Activated CD4-positive, alpha-beta T cell treated with anti-CD3 and anti-CD28 coated beads for 48 hours (primary cell): ENCODE results near the gene PSMB2.

ENCODE experiments used
- DNase-seq: peaks from one replicate; pipeline ENCODE4 v3.0.0-alpha.2; 2020

PSMB2 gene

DNA sequence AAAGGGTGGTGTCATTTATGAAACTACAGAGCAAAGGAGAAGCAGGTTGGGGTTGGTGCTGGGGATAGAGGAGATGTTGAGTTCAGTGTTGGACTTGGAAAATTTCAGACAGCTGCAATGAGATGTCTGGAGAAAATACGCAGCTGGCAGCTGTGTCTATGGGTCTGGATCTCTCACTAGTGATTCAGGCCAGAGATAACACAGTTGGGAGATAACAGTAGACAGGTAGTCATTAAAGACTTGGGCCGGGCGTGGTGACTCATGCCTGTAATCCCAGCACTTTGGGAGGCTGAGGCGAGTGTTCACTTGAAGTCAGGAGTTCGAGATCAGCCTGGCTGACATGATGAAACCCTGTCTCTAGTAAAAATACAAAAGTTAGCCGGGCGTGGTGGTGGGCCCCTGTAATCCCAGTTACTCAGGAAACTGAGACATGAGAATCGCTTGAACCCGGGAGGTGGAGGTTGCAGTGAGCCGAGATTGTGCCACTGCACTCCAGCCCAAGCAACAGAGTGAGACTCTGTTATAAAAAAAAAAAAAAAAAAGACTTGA lies 70.7 kb downstream of the PSMB2 start:
- DNase-seq = no peak

DNA sequence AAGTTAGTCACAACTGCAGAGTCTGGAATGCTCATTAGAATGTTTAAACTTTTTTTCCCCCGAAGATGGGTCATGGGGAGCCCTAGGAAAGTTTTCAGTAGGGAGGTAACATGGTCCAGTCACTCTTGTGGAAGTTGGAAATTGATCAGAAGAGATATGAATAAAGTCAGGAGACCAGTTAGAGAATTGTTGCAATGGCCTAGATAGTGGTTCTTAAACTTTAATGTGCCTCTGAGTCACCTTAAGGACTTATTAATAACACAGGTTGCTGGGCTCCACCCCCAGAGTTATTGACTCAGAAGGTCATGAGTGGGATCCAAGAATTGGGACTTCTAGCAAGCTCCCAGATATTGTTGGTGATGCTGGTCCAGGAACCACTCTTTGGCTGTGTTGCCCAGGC lies 71.4 kb downstream of the PSMB2 start:
- DNase-seq = no peak

DNA sequence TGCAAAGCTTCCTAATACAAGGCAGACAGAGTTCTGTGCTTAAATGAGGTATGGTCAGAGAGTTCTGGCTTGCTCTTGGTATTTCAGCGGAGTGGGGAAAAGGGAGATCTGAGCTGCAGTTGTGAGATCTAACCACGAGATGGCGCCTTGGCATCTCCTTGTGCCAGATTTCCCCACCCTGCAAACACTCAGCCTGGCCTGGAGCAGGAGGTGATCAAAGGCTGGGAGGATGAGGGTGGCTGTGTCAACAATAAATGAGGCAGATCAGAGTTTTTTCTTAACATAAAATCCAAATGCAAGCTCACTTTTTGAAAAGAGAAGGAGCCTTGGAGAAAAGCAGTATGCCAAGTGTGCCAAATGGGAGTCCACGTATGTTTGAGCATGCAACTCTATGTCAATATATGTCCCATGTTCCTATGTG lies 72.3 kb downstream of the PSMB2 start:
- DNase-seq = peak; percentile 76

DNA sequence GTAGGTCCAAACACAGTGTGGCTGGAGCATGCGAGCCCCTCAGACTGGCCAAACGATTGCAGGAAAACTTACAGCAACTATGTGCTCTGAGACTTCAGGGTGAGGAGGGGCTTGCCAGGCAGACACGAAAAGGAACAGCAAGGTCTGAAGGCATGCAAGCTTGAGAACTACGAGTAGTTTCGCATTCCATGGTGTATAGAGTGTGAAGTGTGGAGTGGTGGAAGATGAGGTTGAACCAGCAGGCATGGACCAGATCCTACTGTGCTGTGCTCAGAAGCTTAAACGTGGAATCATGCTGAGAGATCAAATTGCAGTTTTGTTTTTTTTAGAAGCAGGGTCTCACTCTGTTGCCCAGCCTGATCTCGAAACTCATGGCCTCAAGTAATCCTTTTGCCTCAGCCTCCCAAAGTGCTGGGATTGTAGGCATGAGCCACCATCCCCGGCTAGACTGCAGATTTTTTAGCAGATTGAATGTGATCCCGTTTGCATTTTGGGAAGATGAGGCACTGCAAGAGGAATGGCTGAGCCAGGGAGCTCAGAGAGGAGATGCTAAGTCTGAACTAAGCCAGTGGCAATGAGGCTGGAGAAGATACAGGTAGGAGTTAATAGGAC lies 73.3 kb downstream of the PSMB2 start:
- no peak for DNase-seq

DNA sequence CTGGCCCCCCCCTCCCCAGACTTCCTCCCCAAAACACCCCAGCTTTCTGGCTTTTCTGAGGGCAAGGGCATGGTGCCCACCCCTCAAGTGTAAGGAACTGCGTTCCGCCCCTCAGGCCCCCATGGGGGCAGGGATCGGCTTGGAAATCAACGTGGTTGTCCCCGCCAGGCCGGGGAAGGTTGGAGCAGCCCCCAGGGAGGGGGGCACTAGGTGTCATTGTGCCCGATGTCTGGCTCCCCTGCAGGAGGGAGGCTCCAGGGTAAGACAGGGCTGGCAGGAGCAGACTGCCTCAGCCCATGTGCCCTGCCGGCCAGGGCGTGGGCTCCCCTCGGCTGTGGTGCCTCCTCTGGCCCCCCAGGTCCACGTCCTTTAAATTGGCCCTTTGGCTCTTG lies 75.6 kb downstream of the PSMB2 start:
- no peak for DNase-seq

DNA sequence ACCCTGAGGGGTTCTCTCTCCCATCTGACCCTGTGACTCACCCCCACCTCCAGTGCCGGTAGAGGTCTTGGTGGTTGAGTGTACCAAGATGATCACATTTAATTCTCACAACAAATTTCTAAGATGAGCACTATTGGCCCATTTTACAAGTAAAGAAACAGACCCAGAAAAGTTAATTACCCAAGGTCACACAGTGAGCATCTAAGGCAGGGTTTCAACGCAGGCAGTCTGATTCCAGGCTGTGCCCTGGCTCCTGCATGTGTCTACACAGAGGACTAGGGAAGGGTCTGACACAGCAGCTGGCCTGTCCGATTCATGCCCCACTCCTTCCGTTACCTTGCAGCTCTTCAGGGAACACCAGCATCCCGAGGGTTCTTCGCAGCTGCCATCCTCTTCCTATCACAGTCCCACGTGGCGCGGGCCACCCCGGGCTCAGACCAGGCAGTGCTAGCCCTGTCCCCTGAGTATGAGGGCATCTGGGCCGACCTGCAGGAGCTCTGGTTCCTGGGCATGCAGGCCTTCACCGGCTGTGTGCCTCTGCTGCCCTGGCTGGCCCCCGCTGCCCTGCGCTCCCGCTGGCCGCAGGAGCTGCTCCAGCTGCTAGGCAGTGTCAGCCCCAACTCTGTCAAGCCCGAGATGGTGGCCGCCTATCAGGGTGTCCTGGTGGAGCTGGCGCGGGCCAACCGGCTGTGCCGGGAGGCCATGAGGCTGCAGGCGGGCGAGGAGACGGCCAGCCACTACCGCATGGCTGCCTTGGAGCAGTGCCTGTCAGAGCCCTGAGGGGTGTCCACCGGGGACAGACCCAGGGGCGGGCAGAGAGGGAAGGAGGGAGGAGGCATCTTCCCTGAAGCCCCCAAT lies 76.2 kb downstream of the PSMB2 start:
- DNase-seq = no peak

DNA sequence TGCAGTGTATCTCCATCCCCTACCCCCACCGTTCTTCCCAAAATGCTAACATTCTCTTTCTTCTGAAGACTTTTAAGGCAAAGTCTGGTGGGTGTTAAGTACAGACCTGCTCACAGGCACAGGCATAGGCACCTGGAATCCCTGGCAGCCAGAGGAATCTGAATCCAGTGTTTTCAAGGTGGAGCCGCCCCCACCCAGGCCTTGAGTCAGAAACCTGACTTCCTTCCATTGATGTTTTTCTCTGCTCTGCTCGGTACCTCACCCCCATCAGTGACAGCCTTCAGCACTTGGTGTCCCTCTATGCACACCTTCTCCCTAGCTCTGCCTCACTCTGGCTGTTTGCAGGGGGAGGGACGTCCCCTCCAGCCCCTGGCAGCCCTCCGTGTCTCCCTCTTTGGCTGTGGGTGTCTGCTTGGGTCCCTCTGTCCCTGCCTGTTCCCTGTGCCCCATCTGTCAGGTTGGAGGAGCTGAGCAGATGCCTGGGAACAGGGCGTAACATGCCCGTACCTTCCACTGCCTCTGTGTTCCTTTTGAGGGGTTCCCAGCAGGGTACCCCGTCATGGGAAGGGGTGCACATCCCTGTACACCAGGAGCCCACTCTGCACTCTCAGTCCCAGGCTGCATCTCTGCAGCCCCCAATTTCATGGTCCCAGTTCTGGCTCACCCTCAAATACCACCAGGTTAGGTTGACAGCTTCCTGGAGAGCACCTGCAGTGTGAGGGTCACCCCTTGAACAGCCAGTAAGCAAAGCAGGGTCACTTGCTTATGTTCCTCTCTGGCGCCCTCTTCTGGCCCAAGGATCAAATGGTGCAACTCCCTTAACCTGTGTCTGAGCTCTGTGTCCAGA lies 77.1 kb downstream of the PSMB2 start:
- peak; percentile 89 for DNase-seq

DNA sequence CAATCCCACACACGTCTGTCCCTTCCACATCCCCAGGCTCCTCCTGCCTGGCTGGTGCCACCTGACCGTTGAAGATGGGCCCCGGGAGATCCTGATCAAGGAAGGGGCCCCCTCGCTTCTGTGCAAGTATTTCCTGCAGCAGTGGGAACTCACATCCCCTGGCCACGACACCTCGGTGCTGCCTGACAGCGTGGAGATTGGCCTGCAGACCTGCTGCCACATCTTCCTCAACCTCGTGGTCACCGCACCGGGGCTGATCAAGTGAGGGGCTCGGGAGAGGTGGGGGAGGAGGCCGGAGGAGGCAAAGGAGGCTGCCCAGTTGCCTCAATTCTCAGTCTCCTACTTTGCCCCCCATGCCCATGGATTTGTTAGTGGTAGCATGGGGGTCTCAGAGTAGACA lies 78.2 kb downstream of the PSMB2 start:
- DNase-seq = no peak

DNA sequence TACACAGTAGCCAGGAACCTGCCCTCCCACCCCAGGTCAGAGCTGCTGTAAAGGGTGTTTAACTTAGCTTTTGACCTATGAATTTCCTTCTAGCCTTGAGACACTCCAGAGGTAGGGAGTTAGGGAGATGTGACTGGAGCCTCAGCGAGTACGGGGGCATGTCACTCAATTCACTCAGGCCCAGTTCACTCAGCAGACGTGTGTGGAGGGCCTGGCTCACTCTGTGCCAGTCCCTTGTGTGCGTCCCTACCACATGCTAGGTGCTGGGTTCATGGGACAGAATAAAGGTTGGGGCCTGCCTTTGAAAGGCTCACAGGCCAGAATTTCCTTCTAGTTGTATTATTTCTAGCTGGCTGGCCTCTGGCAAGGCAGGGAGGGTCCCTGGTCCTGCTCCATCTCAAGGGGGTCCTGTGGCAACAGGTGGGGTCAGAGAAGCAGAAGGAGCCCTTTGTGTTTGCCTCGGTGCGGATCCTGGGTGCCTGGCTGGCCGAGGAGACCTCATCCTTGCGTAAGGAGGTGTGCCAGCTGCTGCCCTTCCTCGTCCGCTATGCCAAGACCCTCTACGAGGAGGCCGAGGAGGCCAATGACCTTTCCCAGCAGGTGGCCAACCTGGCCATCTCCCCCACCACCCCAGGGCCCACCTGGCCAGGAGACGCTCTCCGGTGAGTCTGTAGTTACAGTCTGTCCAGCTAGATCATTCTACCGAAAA lies 79.2 kb downstream of the PSMB2 start:
- no peak for DNase-seq

DNA sequence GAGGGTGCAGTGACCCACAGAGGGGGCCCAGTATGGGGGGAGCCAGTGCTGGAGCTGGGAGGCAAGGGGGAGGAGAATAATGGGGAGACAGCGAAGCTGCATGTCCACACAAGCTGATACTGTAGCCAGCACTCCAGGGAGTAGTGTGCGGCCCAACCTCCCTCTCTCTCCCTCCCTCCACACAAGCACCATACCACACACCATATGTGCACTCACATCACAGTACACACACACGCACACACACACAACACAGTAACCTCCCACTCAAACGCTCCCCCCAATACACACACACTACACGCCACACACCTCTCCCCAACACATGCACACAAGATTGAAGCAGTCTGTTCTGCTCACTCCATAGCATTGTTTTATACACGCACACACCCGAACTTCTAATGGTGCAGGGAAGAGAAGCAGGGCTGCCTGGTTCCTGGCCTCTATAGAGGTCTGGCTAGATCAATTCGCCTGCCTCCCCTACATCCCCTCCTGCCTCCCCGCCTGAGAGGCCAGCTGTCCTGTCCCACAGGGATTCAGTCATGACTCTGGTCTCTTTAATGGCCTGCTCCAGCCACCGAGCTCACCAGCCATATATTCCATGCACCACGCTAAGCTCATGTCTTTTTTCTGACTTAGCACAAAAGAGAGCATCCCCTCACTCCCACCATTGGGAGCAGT lies 79.9 kb downstream of the PSMB2 start:
- DNase-seq = no peak

DNA sequence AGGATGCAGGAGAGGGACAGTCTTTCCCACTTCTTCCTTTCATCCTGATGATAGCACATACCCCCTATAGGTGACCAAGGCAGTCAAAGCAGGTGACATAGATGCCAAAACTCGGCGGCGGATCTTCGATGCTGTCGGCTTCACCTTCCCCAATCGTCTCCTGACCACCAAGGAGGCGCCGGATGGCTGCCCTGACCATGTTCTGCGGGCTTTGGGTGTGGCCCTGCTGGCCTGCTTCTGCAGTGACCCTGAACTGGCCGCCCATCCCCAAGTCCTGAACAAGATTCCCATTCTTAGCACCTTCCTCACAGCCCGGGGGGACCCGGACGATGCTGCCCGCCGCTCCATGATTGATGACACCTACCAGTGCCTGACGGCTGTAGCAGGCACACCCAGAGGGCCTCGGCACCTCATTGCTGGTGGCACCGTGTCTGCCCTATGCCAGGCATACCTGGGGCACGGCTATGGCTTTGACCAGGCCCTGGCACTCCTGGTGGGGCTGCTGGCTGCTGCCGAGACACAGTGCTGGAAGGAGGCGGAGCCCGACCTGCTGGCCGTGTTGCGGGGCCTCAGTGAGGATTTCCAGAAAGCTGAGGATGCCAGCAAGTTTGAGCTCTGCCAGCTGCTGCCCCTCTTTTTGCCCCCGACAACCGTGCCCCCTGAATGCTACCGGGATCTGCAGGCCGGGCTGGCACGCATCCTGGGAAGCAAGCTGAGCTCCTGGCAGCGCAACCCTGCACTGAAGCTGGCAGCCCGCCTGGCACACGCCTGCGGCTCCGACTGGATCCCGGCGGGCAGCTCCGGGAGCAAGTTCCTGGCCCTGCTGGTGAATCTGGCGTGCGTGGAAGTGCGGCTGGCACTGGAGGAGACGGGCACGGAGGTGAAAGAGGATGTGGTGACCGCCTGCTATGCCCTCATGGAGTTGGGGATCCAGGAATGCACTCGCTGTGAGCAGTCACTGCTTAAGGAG lies 80.8 kb downstream of the PSMB2 start:
- no peak for DNase-seq

DNA sequence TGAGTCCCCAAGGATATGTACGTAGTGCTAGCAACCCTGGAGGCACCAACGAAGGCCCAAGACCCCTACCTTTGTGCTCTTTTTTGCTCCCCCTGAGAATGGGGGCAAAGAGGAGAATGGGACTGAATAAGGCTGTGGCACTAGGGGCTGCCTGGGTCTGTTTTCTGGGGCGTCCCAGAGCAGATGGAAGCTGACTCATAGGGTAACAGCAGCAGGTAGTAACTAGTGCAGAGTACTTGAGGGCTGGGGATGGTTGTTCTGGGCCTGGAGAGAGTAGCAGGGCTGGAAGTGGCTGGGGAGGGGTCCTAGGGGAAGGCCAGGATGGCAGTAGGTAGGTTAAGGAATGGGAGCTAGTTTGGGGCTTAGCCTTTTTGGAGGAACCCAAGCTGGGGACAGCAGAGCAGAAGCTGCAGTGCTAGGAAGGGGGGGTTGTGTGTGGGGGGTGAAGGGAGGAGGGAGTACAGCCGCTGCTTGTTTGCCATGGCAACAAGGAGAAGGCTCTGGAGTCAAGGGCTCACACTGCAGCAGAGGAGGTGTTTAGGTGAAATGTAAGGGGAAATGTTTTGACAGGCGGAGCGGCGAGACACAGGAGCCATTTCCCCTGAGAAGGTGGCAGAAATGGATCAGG lies 81.9 kb downstream of the PSMB2 start:
- no peak for DNase-seq

DNA sequence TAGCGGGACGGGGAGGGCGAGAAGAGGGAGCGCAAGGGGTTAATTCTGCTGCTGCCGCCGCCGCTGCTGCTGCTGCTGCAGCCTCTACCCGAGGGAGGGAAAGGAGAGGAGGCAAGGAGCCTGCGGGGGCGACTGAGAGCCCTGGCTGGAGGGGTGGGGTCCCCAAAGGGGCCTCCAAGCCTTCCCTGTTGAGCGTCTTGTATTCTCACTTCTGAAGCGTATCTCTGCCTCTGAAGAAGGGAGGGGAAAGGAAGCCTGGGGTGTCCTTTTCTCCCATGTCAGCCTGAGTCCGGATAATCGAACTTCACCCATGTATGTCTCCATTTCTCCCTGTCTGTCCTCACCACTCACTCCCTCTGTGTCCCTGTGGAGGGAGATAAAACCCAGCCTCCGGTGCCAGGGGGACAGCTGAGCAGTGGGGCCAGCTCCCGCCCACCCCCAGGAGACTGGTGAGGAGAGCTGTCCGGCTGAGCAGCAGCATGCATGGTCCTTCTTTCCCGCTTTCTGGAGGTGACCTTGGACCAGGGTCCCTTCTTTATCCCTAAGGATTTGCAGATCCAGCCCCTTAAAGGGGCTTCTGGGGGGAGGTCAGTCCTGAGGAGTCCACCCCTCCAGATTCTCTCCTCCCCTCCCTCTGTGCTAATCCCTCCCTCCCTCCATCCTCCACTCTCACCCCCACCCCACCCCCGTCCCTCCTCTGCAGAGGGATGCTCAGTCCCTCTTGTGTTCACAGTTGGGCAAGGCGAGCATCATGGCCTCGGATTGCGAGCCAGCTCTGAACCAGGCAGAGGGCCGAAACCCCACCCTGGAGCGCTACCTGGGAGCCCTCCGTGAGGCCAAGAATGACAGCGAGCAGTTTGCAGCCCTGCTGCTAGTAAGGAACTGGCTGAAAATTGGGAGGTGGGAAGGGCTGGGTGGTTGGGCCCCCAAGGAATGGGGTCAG lies 82.7 kb downstream of the PSMB2 start:
- DNase-seq = no peak

DNA sequence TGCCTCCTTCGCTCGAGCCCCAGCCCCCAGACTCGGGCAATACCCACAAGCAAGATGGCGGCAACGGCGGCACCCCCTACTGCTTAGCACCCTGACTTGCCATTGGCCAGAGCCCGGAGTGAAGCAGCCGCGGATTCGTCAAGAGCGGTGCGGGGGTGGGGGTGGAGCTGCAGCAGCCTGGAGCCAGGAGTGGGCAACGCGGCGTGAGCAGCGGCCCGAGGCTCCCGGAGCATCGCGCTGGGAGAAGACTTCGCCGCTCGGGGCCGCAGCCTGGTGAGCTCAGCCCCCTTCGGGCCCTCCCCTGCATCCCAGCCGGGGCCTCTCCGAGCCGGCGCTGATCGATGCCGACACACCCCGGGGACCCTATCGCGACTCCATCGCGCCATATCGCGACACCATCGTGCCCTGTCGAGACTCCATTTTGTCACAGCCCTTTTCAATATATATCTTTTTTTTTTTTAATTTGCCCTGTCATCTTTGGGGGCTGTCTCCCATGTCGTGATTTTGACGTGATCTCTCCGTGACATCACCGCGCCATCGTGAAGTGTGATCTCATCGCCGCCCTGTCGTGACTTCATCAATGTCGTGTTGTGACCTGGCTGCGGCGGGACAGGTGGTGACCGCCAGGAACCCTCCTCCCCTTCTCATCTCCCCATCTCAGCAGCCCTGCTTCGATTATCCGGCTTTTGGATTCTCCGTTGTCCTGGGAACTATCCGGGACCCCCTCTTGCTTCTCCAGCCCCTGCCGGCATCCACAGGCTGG lies 83.5 kb downstream of the PSMB2 start, which contains the start of gene NCDN:
NCDN (plus strand) TSS at position 189 of the 763 bp plus-strand sequence; CDS start at position 581, 392 bp downstream.
- peak; percentile 98 for DNase-seq

DNA sequence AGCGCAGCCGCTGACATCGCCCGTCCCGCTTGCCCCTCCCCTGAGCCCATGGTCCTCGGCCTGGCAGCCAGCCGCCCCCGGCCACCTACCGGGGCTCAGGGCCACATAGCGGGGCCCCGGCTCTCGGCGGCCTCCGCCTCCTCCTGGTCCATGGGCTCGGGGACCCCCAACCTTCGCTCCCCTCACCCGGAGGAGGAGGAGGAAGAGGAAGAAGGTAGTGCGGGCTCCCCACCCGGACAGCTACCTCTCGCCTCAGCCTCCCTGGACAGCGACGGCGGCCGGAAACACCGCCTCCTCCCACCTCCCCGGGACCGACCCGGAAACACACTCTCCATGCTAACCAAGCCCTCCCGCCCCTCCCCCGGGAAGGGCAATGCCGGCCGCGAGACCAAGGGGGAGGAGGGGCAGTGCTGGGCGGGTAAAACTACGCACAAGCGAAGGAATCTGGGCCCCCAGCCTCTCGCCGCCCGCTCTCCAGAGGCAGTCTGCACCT lies 84.2 kb downstream of the PSMB2 start, which contains the start of gene KIAA0319L:
KIAA0319L (minus strand) TSS at position 286 of the 493 bp plus-strand sequence. CDS start 2,912 bp downstream, outside the sequence.
- DNase-seq = no peak

DNA sequence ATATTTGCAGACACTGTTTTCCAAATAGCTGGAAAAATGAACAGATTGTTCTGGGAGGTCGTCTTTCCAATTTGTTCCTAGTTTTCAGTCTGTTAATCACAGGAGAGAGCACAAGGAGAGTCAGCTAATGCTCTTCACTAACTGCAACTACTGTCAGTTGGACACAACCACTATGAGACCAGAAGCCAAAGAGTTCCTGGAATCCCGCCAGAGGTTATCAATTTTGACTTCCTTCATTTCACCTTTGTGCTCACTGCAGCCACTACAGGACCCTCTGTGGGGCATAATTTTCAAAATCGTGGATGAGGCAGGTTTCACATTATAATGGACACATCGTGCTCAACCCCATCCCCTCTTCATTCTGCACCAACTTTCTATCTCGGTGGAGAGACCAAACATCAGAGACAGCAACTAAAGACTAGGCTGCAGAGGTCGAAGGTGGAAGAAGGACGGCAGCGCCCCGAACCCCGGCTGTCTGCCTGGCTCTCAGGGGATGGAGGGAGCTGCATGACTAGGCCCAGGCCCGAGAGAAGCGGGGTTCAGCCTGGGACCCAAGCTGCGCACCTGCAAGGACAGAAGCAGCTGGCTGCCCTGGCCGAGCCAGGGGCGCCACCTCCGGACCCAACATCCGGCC lies 84.7 kb downstream of the PSMB2 start:
- no peak for DNase-seq
